Measurements from ENCODE around the gene SFTPD.
"Not testable (repeated sequence)": the region's sequence is repeated elsewhere in the genome, so short reads cannot be mapped to it uniquely, and the experiment has no call there.

SFTPD gene

DNA sequence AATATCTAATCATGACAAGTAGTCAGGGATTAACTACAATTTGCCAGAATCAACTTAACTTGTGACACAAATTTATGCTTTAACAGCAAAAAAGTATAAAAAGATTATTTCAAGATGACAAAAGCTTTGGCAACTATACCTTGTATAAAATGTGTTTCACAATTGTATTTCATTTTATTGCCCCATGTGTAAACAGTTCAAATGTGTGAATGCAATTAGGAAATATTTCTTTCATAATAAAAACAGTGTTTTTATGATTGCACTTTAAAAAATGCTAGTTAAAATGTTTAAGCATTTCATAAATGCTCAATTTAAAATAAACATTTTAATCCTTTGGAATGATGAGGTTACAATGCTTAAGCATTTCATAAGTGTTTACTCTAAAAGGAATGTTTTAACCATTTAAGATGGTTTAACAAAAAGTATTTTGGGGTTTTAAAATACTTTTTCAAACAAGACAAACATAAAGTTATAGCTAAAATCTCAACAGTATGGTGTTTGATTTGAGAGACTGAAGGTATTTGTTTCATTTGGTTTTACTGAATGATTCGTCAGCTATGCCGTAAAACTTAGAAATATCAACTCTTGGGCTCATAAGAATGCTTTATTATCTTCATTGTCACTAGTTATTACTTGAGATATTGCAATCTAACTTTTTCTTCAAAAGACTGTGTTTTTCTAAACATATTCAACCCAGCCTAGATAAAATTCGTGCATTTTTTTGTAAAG, 50.1 kb downstream of the SFTPD start:
- no peak overlapping the region for H3K27ac ChIP-seq (ENCODE audit: low read depth, low read length)
- no peaks in the 10 kb centered on the region for H3K9me3 ChIP-seq (ENCODE audit: control insufficient read depth, insufficient read depth, low read length)
- no peak overlapping the region for H3K4me3 ChIP-seq (ENCODE audit: low read depth, low read length)
- H3K27me3 ChIP-seq (ENCODE audit: control insufficient read depth, insufficient read depth, low read length): peaks cover 3% of the 10 kb centered on the region
- H3K36me3 ChIP-seq (ENCODE audit: control insufficient read depth, insufficient read depth, low read length): no peaks in the 10 kb centered on the region
- no peak overlapping the region for H3K9ac ChIP-seq (ENCODE audit: low read depth, low read length)
- no peaks in the 10 kb centered on the region for H3K4me1 ChIP-seq (ENCODE audit: control insufficient read depth, insufficient read depth, low read length)

DNA sequence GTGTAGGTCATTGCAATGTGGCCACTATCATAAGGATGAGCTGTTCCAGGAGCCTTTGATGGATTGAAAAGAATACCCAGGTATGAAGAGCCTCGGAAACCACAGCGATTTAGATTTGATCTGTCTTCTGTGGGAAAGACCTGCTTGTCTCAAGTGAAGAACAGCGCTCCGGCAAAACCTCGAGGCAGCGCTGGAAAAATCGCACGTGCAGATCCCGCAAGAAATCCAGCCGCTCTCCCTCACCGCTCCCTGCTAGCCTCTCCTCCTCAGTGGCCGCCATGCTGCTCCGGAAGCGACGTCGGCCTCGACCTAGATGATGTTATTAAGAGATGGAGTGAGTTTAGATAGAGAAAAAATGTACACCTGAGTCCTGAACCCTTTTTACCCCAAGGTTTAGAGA, 56.0 kb downstream of the SFTPD start:
- H3K36me3 ChIP-seq (ENCODE audit: control insufficient read depth, insufficient read depth, low read length); H3K9me3 ChIP-seq (ENCODE audit: control insufficient read depth, insufficient read depth, low read length); H3K4me1 ChIP-seq (ENCODE audit: control insufficient read depth, insufficient read depth, low read length); H3K27ac ChIP-seq (ENCODE audit: low read depth, low read length); H3K27me3 ChIP-seq (ENCODE audit: control insufficient read depth, insufficient read depth, low read length); H3K9ac ChIP-seq (ENCODE audit: low read depth, low read length); H3K4me3 ChIP-seq (ENCODE audit: low read depth, low read length): not testable (repeated sequence)

DNA sequence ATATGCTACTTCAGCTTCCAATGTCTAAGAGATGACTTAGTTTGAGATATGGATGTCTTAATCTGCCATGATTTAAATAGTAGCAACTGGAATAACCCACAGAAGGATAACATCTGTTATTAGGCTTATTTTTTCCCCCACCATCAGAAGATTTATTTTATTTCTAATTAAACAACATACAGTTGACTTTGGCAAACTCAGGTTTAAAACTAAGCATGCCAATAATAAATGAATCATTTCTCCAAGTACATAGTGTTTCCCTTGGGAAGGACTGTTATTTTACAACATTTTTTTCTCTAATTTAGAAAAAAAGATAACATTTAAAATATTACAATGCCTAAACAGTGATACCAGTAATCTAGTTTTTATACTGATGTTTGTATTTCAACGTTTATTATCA, 58.4 kb downstream of the SFTPD start:
- no peak overlapping the region for H3K9ac ChIP-seq (ENCODE audit: low read depth, low read length)
- no peaks in the 10 kb centered on the region for H3K36me3 ChIP-seq (ENCODE audit: control insufficient read depth, insufficient read depth, low read length)
- H3K4me3 ChIP-seq (ENCODE audit: low read depth, low read length): no peak overlapping the region
- no peak overlapping the region for H3K27ac ChIP-seq (ENCODE audit: low read depth, low read length)
- H3K27me3 ChIP-seq (ENCODE audit: control insufficient read depth, insufficient read depth, low read length): no peaks in the 10 kb centered on the region
- H3K4me1 ChIP-seq (ENCODE audit: control insufficient read depth, insufficient read depth, low read length): no peaks in the 10 kb centered on the region
- no peaks in the 10 kb centered on the region for H3K9me3 ChIP-seq (ENCODE audit: control insufficient read depth, insufficient read depth, low read length)

DNA sequence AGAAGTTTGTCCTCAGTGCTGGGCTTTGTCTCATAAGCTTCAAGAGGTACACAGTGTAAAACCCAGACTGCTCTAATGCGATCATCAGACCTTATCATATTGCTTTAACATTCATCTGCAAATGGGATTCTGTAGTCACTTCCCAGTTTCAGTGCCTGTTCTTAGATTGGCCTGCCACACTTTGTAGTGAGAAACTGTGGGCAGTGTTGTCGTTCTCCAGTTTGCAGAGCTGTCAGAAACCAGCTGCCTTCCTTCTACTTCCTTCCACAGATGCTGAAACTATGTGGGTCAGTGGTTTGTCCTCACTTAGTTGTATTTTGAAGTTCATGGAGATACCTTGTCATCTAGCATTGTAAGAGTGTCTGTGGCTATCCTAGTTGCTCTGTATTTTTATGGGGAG, 59.9 kb downstream of the SFTPD start:
- H3K9ac ChIP-seq (ENCODE audit: low read depth, low read length); H3K27ac ChIP-seq (ENCODE audit: low read depth, low read length); H3K9me3 ChIP-seq (ENCODE audit: control insufficient read depth, insufficient read depth, low read length); H3K4me1 ChIP-seq (ENCODE audit: control insufficient read depth, insufficient read depth, low read length); H3K36me3 ChIP-seq (ENCODE audit: control insufficient read depth, insufficient read depth, low read length); H3K27me3 ChIP-seq (ENCODE audit: control insufficient read depth, insufficient read depth, low read length); H3K4me3 ChIP-seq (ENCODE audit: low read depth, low read length): not testable (repeated sequence)

Measured in HUES48 (cell line).